ENCODE results near the gene EHBP1. TPM values are rescaled to one million over a fixed set of nuclear protein-coding genes. Genes with fewer than 3 reads are reported as not detected.

EHBP1 gene
- total and polyA plus RNA-seq, 2 donors (not counting 3 experiments of a cell fraction or from before 2014, with no cell fraction given): 8.4 to 34.8 TPM

DNA sequence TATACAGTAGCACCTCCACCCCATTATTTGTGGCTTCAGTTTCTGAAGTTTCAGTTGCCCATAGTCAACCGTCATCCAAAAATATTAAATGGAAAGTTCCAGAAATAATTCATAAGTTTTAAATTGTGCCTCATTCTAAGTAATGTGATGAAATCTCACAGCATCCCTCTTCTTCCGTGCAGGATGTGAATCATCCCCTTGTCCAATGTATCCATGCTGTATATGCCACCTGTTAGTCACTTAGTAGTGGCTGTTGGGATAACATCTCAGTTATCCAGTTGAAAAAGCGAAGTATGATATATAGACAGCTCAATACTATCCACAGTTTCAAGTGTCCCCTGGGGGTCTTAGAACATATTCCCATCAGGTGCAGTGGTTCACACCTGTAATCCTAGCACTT, 226.0 kb downstream of the EHBP1 start:
- CTCF ChIA-PET: no interaction called here
- TF ChIP-seq MYC (IDR thresholded peaks at IDR 0.05; ENCODE audit: low read depth, low read length) (no peak), FOS (IDR thresholded peaks at IDR 0.05; ENCODE audit: borderline replicate concordance, insufficient read depth, low read length) (no peak), POLR2A (IDR thresholded peaks at IDR 0.05; ENCODE audit: low read depth, low read length) (no peak), POLR2AphosphoS5 (IDR thresholded peaks at IDR 0.05; ENCODE audit: insufficient read depth, low read depth, low read length) (no peak), EZH2 (IDR thresholded peaks at IDR 0.05; ENCODE audit: borderline replicate concordance, low read depth, low read length, severe bottlenecking) (no peak), GATA2 (IDR thresholded peaks at IDR 0.05; ENCODE audit: insufficient read depth, insufficient read length, low read depth, low read length) (no peak), JUN (IDR thresholded peaks at IDR 0.05; ENCODE audit: borderline replicate concordance, insufficient read depth, insufficient read length, low read depth) (no peak)
- TF ChIP-seq, protein P1, sequence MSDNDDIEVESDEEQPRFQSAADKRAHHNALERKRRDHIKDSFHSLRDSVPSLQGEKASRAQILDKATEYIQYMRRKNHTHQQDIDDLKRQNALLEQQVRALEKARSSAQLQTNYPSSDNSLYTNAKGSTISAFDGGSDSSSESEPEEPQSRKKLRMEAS (IDR thresholded peaks at IDR 0.05; ENCODE audit: insufficient read depth, insufficient read length): no peak
- TF ChIP-seq, protein P2, sequence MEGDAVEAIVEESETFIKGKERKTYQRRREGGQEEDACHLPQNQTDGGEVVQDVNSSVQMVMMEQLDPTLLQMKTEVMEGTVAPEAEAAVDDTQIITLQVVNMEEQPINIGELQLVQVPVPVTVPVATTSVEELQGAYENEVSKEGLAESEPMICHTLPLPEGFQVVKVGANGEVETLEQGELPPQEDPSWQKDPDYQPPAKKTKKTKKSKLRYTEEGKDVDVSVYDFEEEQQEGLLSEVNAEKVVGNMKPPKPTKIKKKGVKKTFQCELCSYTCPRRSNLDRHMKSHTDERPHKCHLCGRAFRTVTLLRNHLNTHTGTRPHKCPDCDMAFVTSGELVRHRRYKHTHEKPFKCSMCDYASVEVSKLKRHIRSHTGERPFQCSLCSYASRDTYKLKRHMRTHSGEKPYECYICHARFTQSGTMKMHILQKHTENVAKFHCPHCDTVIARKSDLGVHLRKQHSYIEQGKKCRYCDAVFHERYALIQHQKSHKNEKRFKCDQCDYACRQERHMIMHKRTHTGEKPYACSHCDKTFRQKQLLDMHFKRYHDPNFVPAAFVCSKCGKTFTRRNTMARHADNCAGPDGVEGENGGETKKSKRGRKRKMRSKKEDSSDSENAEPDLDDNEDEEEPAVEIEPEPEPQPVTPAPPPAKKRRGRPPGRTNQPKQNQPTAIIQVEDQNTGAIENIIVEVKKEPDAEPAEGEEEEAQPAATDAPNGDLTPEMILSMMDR (IDR thresholded peaks at IDR 0.05; ENCODE audit: extremely low read depth in 1 of 2, insufficient read depth in 1 of 2, low read depth in 1 of 2, low read length in 2 of 2): no peak
- no peaks in the 10 kb centered on the region for H4K20me1 ChIP-seq (replicated peaks; ENCODE audit: control insufficient read depth, extremely low read depth, insufficient read depth, low read length)
- H3K9me1 ChIP-seq (replicated peaks; ENCODE audit: control insufficient read depth, extremely low read depth, insufficient read depth, low read length): no peaks in the 10 kb centered on the region
- H2AFZ ChIP-seq (ENCODE audit: low read depth, low read length): no peak overlapping the region
- POLR2A ChIA-PET: no interaction called here
- no peaks in the 10 kb centered on the region for H3K27me3 ChIP-seq (ENCODE audit: control insufficient read depth in 2 of 2, insufficient read depth in 2 of 2, low read length in 2 of 2)
- dilution Hi-C loops (cut with MboI; ENCODE audit: extremely low pct_ligation_motif_present, low sequenced_read_pairs) (no loop called here), intact Hi-C loops (cut with micrococcal nuclease) (no loop called here)
- H3K9me3 ChIP-seq (replicated peaks; ENCODE audit: control insufficient read depth, insufficient read depth, low read length): no peaks in the 10 kb centered on the region
- DNase-seq (ENCODE audit: low read depth, low spot score) (no peak), FAIRE-seq (no peak)
- H3K79me2 ChIP-seq (ENCODE audit: control insufficient read depth, insufficient read depth, low read length): no peaks in the 10 kb centered on the region
- no peak overlapping the region for H3K9ac ChIP-seq (replicated peaks; ENCODE audit: extremely low read depth, insufficient read depth, low read length)
- H3K36me3 ChIP-seq (ENCODE audit: control insufficient read depth in 2 of 2, extremely low read depth in 1 of 2, insufficient read depth in 2 of 2, low read length in 2 of 2): no peaks in the 10 kb centered on the region
- BruUV-seq (replicated peaks): no TSS peak
- no peak overlapping the region for H3K27ac ChIP-seq (ENCODE audit: insufficient read depth, low read depth, low read length)
- no peak overlapping the region for H3K4me2 ChIP-seq (ENCODE audit: insufficient read depth, low read length)
- no peak overlapping the region for H3K4me3 ChIP-seq (replicated peaks in 1 of 3; ENCODE audit: insufficient read depth in 1 of 3, low read depth in 1 of 3, low read length in 3 of 3)
- H3K4me1 ChIP-seq (ENCODE audit: control insufficient read depth, extremely low read depth, insufficient read depth, low read length): no peaks in the 10 kb centered on the region
